GM12878 (cell line): Measurements from ENCODE around the gene HMX3. TPM values are rescaled to one million over a fixed set of nuclear protein-coding genes. Genes with fewer than 3 reads are reported as not detected.

Experiments
- ATAC-seq: fragments of 200-7000 bp; cut with Tn5 transposase; 3 replicates; pipeline ENCODE4 v1.9.1; 2020; ENCODE audit warnings: mild to moderate bottlenecking, moderate library complexity
- BruUV-seq: library from RNA; stranded (reverse); fragments of 400-500 nt; replicated peaks from 2 replicates; lab custom pipeline; 2021; lab: Mats Ljungman, UMichigan
- CTCF ChIA-PET: fragments of 300-600 bp; sonication (Branson Sonifier 250); formaldehyde crosslinking; extraction: SDS; loops from one replicate; lab custom pipeline; 2021; ENCODE audit warnings: inconsistent platforms; lab: Yijun Ruan, JAX
- POLR2A ChIA-PET: fragments of 350-600 bp; formaldehyde crosslinking; extraction: SDS; loops from one replicate; lab custom pipeline; 2021; ENCODE audit warnings: inconsistent platforms; lab: Charles Lee
- RAD21 ChIA-PET: fragments of 300-600 bp; sonication (Branson Sonifier 250); formaldehyde crosslinking; loops from one replicate; lab custom pipeline; 2023; ENCODE audit warnings: antibody characterized with exemption; ENCODE audit not compliant: unreplicated experiment; lab: Charles Lee
- SMC1A ChIA-PET: fragments of 300-600 bp; sonication (Branson Sonifier 250); formaldehyde crosslinking; loops from one replicate; lab custom pipeline; 2023; ENCODE audit not compliant: unreplicated experiment, uncharacterized antibody; lab: Charles Lee
- DNase-seq: peaks from one replicate; pipeline ENCODE4 v3.0.0-alpha.2; 2011; ENCODE audit warnings: low read depth, low spot score
- FAIRE-seq: peaks from 3 replicates; lab custom pipeline; 2011; peaks lifted over from hg19 to GRCh38; lab: Jason Lieb, UNC
- H2AFZ ChIP-seq: 2 replicates; pipeline ENCODE4 v1.6.0; 2011; ENCODE audit warnings: low read depth, low read length, control low read depth; ENCODE audit not compliant: control insufficient read depth
- H3K27ac ChIP-seq: 2 replicates; pipeline ENCODE4 v1.5.1; 2011; ENCODE audit warnings: control low read depth; ENCODE audit not compliant: control insufficient read depth, insufficient read depth
- H3K27me3 ChIP-seq, 2 experiments: replicated peaks in 1 of 2; 2 replicates each; pipeline versions ENCODE4 v1.6.0 to v1.6.1; 2011; ENCODE audit warnings: low read length in 1 of 2; ENCODE audit not compliant: control insufficient read depth in 2 of 2, insufficient read depth in 2 of 2
- H3K36me3 ChIP-seq, 2 experiments: 2 replicates each; pipeline ENCODE4 v1.5.1; 2011; ENCODE audit warnings: low read length in 1 of 2; ENCODE audit not compliant: control insufficient read depth in 2 of 2, insufficient read depth in 2 of 2
- H3K4me1 ChIP-seq: 2 replicates; pipeline ENCODE4 v1.6.1; 2011; ENCODE audit warnings: mild to moderate bottlenecking, low read length, moderate library complexity, mixed read lengths; ENCODE audit not compliant: control insufficient read depth, insufficient read depth
- H3K4me2 ChIP-seq: 2 replicates; pipeline ENCODE4 v1.6.0; 2011; ENCODE audit warnings: control low read depth; ENCODE audit not compliant: control insufficient read depth, insufficient read depth
- H3K4me3 ChIP-seq: fragments of 200-600 bp; sonication (generic); 2 replicates; pipeline ENCODE4 v1.5.1; 2016
- H3K79me2 ChIP-seq: 2 replicates; pipeline ENCODE4 v1.6.0; 2011; ENCODE audit warnings: low read length; ENCODE audit not compliant: control insufficient read depth, insufficient read depth
- H3K9ac ChIP-seq: 2 replicates; pipeline ENCODE4 v1.8.0; 2011; ENCODE audit warnings: low read length, control low read depth, mixed read lengths; ENCODE audit not compliant: control insufficient read depth, insufficient read depth
- H3K9me3 ChIP-seq: replicated peaks from 3 replicates; pipeline ENCODE4 v1.5.1; 2011; ENCODE audit warnings: mild to moderate bottlenecking, low read length; ENCODE audit not compliant: control insufficient read depth, insufficient read depth
- H4K20me1 ChIP-seq: 2 replicates; pipeline ENCODE4 v1.6.0; 2011; ENCODE audit not compliant: control insufficient read depth, insufficient read depth
- CBX5 ChIP-seq: sonication (generic); IDR thresholded peaks from 2 replicates; pipeline ENCODE4 v1.6.1; 2016; ENCODE audit warnings: low read depth, moderate library complexity, mild to moderate bottlenecking, inconsistent platforms
- CHD2 ChIP-seq: IDR thresholded peaks from 2 replicates; pipeline ENCODE4 v1.6.1; 2011; ENCODE audit warnings: low read depth, low read length, improper control_type of control experiment, borderline replicate concordance
- ETV6 ChIP-seq, 2 experiments: fragments of 450-650 bp in 1 of 2; IDR thresholded peaks in 1 of 2; conservative IDR thresholded peaks in 1 of 2; 2 replicates each; pipeline ENCODE4 v1.6.1; 2014; ENCODE audit warnings: antibody characterized with exemption in 1 of 2, borderline replicate concordance in 1 of 2, low read depth in 1 of 2, mild to moderate bottlenecking in 1 of 2, moderate library complexity in 1 of 2
- HDAC2 ChIP-seq: fragments of 200-600 bp; sonication (generic); IDR thresholded peaks from 2 replicates; pipeline ENCODE4 v1.6.1; 2017
- MEF2B ChIP-seq: fragments of 450-650 bp; IDR thresholded peaks from 2 replicates; pipeline ENCODE4 v1.6.1; 2018; ENCODE audit warnings: mild to moderate bottlenecking, moderate library complexity; ENCODE audit not compliant: partially characterized antibody, poor library complexity, severe bottlenecking
- MXI1 ChIP-seq: fragments of 150-350 bp; IDR thresholded peaks from 2 replicates; pipeline ENCODE4 v1.6.1; 2011; ENCODE audit warnings: low read depth, mild to moderate bottlenecking, inconsistent platforms, low read length, improper control_type of control experiment
- PAX5 ChIP-seq: IDR thresholded peaks from 2 replicates; pipeline ENCODE4 v1.6.1; 2011; ENCODE audit warnings: low read depth, low read length, borderline replicate concordance
- RCOR1 ChIP-seq: conservative IDR thresholded peaks from 2 replicates; pipeline ENCODE4 v1.6.1; 2012; ENCODE audit warnings: low read depth, low read length, improper control_type of control experiment
- TBL1XR1 ChIP-seq: IDR thresholded peaks from 2 replicates; pipeline ENCODE4 v1.6.1; 2012; ENCODE audit warnings: low read depth, low read length, improper control_type of control experiment
- WRNIP1 ChIP-seq: IDR thresholded peaks from 2 replicates; pipeline ENCODE4 v1.6.1; 2011; ENCODE audit warnings: low read depth, low read length, improper control_type of control experiment, borderline replicate concordance
- WGBS: methylation state at CpG from one replicate; pipeline ENCODE4 v1.1.6; 2016; ENCODE audit warnings: low lambda C conversion rate; ENCODE audit not compliant: insufficient replicate concordance, insufficient coverage; ENCODE audit errors: missing lambda C conversion rate; 5-methylcytosine and 5-hydroxymethylcytosine counted together
- in situ Hi-C: fragments of 300-500 bp; cut with MboI; formaldehyde crosslinking; loops from 9 replicates; pipeline ENCODE4 v1.14.3; 2018; ENCODE audit warnings: mixed read lengths
- intact Hi-C: fragments of 100-400 bp; cut with micrococcal nuclease; formaldehyde crosslinking; loops from one replicate; pipeline ENCODE4 v1.14.2; 2022; ENCODE audit not compliant: unreplicated experiment
- polyA plus RNA-seq, 11 experiments: library from polyadenylated mRNA; depleted of rRNA in 4 of 11; unstranded in 6 of 11; stranded (reverse) in 5 of 11; fragments of >200 nt; fragmentation: Nextera tagmentation in 4 of 11; fragmentation: Illumina TruSeq in 1 of 11; extraction: Ambion mirVana in 4 of 11; extraction: Trizol in 1 of 11; gene quantifications; 1 replicate in 1 of 11; 2 replicates in 10 of 11; pipeline versions ENCODE4 v1.2.1 to v1.2.3, GENCODE V29; 2011 to 2016; ENCODE audit warnings: inconsistent platforms in 2 of 11, missing spikeins in 2 of 11, low read depth in 1 of 11
- total RNA-seq, 4 experiments: library from RNA; depleted of rRNA in 3 of 4; stranded (reverse); fragments of >200 nt in 3 of 4; fragmentation: Illumina TruSeq in 1 of 4; extraction: Trizol in 1 of 4; gene quantifications; 2 replicates each; pipeline versions ENCODE4 v1.2.1 to v1.2.3, GENCODE V29; 2013 to 2021

The HMX3 gene
- total and polyA plus RNA-seq, 10 of the 15 experiments (the other 5 are each of a cell fraction or from before 2014, with no cell fraction given) = 0.63 to 60.5 (median 15.3) TPM; not detected in 2

DNA sequence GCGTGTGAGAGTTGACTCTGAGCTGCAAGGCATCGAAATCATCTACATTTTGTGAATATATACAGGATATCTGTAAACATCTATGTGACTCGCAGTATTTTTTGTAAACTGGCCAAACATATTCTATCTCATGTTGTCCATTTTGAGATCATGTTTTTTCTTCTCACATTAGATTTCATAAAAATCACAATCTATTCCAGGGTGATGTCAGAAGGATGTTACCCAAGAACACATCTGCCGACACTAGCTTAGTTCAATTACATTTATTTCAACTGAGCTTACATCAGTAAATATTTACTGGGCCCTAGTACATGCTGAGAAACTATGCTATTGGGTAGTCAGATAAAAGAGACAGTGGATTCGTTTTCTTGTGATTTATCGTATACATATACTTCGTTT is 16.0 kb downstream of the HMX3 start:
- 81% methylated on average over 7 of the region's 7 CpGs for WGBS
- ChIA-PET POLR2A (no interaction called here), RAD21 (no interaction called here), SMC1A (no interaction called here), CTCF (interaction anchor here (1.0 kb wide), 1 partner anchor 13 kb away, joined by 3 read pairs; no protein-coding TSS in a partner anchor)
- peaks cover 1% of the 10 kb centered on the region; the same call in 1 of the 3 replicates for H3K9me3 ChIP-seq
- intact Hi-C loops (loop anchor here (5.0 kb wide), 2 partner anchors 241 to 401 kb away; no protein-coding TSS in a partner anchor), in situ Hi-C loops (loop anchor here (5.0 kb wide), 1 partner anchor 241 kb away; no protein-coding TSS in a partner anchor)
- H3K4me1 ChIP-seq = peaks cover 21% of the 10 kb centered on the region
- BruUV-seq = no TSS peak
- peak overlapping the region; percentile 66; the same call in 1 of the 2 replicates for H3K9ac ChIP-seq
- peak overlapping the region; percentile 77; the same call in 1 of the 2 replicates for H3K27ac ChIP-seq
- H3K79me2 ChIP-seq = peaks cover 53% of the 10 kb centered on the region
- peaks cover 0 to 9% of the 10 kb centered on the region in 2 experiments; a peak in 3 of 4 replicates for H3K36me3 ChIP-seq
- H4K20me1 ChIP-seq = no peaks in the 10 kb centered on the region; the same call in 1 of the 2 replicates
- peaks cover 9 to 11% of the 10 kb centered on the region in 2 experiments for H3K27me3 ChIP-seq
- DNase-seq (no peak), ATAC-seq (no peak), FAIRE-seq (no peak)
- peak overlapping the region; percentile 48; the same call in 1 of the 2 replicates for H2AFZ ChIP-seq
- peak overlapping the region; percentile 94 for H3K4me2 ChIP-seq
- TF ChIP-seq RCOR1 (no peak), ETV6 (conservative IDR thresholded peaks at IDR 0.05 in 1 of 2, IDR thresholded peaks at IDR 0.05 in 1 of 2; ENCODE audit: borderline replicate concordance in 1 of 2, low read depth in 1 of 2) (no peak), WRNIP1 (no peak), CBX5 (no peak), CHD2 (no peak), PAX5 (no peak), HDAC2 (no peak), MEF2B (no peak), TBL1XR1 (no peak), MXI1 (no peak)
- H3K4me3 ChIP-seq = peak overlapping the region; percentile 34; the same call in 1 of the 2 replicates
